Loucy (cell line): Measurements from ENCODE around the gene BBOF1.

ENCODE experiments used
- H2AFZ ChIP-seq: fragments of 200-600 bp; sonication (generic); 2 replicates; pipeline ENCODE4 v1.6.0; 2016; ENCODE audit warnings: antibody characterized with exemption, mild to moderate bottlenecking, low read length, moderate library complexity
- H3F3A ChIP-seq: fragments of 200-600 bp; 2 replicates; pipeline ENCODE4 v1.6.0; 2016; ENCODE audit warnings: antibody characterized with exemption, low read depth, mild to moderate bottlenecking
- H3K27me3 ChIP-seq: fragments of 200-600 bp; sonication (generic); 2 replicates; pipeline ENCODE4 v1.6.1; 2014; ENCODE audit warnings: low read length, mild to moderate bottlenecking; ENCODE audit not compliant: insufficient read depth, poor library complexity, severe bottlenecking
- H3K36me3 ChIP-seq: fragments of 200-600 bp; sonication (generic); 2 replicates; pipeline ENCODE4 v1.6.1; 2016; ENCODE audit warnings: low read length; ENCODE audit not compliant: insufficient read depth
- H3K4me1 ChIP-seq: fragments of 200-600 bp; sonication (generic); 2 replicates; pipeline ENCODE4 v1.5.1; 2014; ENCODE audit warnings: low read length, mild to moderate bottlenecking; ENCODE audit not compliant: insufficient read depth, poor library complexity, severe bottlenecking
- H3K4me2 ChIP-seq: fragments of 200-600 bp; sonication (generic); 2 replicates; pipeline ENCODE4 v1.6.0; 2014; ENCODE audit warnings: antibody characterized with exemption, low read length, low read depth, mild to moderate bottlenecking; ENCODE audit not compliant: poor library complexity, severe bottlenecking
- H3K4me3 ChIP-seq: fragments of 200-600 bp; sonication (generic); 2 replicates; pipeline ENCODE4 v1.5.1; 2014; ENCODE audit warnings: low read length, mild to moderate bottlenecking, mixed read lengths; ENCODE audit not compliant: poor library complexity, severe bottlenecking
- H3K79me2 ChIP-seq: fragments of 200-600 bp; sonication (generic); 2 replicates; pipeline ENCODE4 v1.6.1; 2014; ENCODE audit warnings: low read length; ENCODE audit not compliant: insufficient read depth
- H3K9ac ChIP-seq: fragments of 200-600 bp; sonication (generic); 2 replicates; pipeline ENCODE4 v1.6.0; 2014; ENCODE audit warnings: mild to moderate bottlenecking, low read depth, low read length, moderate library complexity; ENCODE audit not compliant: poor library complexity, severe bottlenecking
- H3K9me2 ChIP-seq: fragments of 200-600 bp; sonication (generic); replicated peaks from 2 replicates; pipeline ENCODE4 v1.6.1; 2016; ENCODE audit warnings: low read depth, low read length, mixed read lengths
- H3K9me3 ChIP-seq: fragments of 200-600 bp; sonication (generic); 2 replicates; pipeline ENCODE4 v1.6.1; 2014; ENCODE audit warnings: mild to moderate bottlenecking, antibody characterized with exemption, low read length, low read depth; ENCODE audit not compliant: insufficient read depth
- H4K20me1 ChIP-seq: fragments of 200-600 bp; sonication (generic); 2 replicates; pipeline ENCODE4 v1.6.0; 2014; ENCODE audit warnings: antibody characterized with exemption, low read length, mild to moderate bottlenecking; ENCODE audit not compliant: insufficient read depth, poor library complexity, severe bottlenecking
- CTCF ChIP-seq: fragments of 200-600 bp; sonication (generic); conservative IDR thresholded peaks from 2 replicates; pipeline ENCODE4 v1.5.1; 2014; ENCODE audit warnings: mild to moderate bottlenecking, antibody characterized with exemption, low read length
- EZH2phosphoT487 ChIP-seq: fragments of 200-600 bp; IDR thresholded peaks from 2 replicates; pipeline ENCODE4 v1.6.1; 2018; ENCODE audit warnings: antibody characterized with exemption, mild to moderate bottlenecking, moderate library complexity, borderline replicate concordance

BBOF1 gene

GRCh38 chr14:74064426-74064825 is 45.3 kb downstream of the BBOF1 start:
- Histone ChIP-seq H3K9me3 (no peaks in the 10 kb centered on the region), H3K9me2 (no peaks in the 10 kb centered on the region), H3K4me1 (no peaks in the 10 kb centered on the region), H3K9ac (no peak overlapping the region), H3F3A (no peaks in the 10 kb centered on the region), H4K20me1 (no peaks in the 10 kb centered on the region), H3K4me2 (no peak overlapping the region), H3K36me3 (no peaks in the 10 kb centered on the region), H2AFZ (no peak overlapping the region), H3K79me2 (no peaks in the 10 kb centered on the region), H3K4me3 (no peak overlapping the region), H3K27me3 (no peaks in the 10 kb centered on the region)
- TF ChIP-seq EZH2phosphoT487 (no peak), CTCF (no peak)

- H3K4me1 ChIP-seq, result no peaks in the 10 kb centered on the region
- no peak overlapping the region for H3K4me2 ChIP-seq
- TF ChIP-seq EZH2phosphoT487 (no peak), CTCF (no peak)
- no peaks in the 10 kb centered on the region for H3F3A ChIP-seq
- H2AFZ ChIP-seq, result no peak overlapping the region
- H3K9me3 ChIP-seq, result no peaks in the 10 kb centered on the region
- H3K9ac ChIP-seq, result no peak overlapping the region
- no peaks in the 10 kb centered on the region for H3K9me2 ChIP-seq
- no peak overlapping the region for H3K4me3 ChIP-seq
- no peaks in the 10 kb centered on the region for H3K79me2 ChIP-seq
- no peaks in the 10 kb centered on the region for H3K27me3 ChIP-seq
- H4K20me1 ChIP-seq, result no peaks in the 10 kb centered on the region
- H3K36me3 ChIP-seq, result no peaks in the 10 kb centered on the region
Observed at GRCh38 chr14:74064883-74065282, 45.7 kb downstream of the BBOF1 start.

GRCh38 chr14:74065746-74066575 is 46.8 kb downstream of the BBOF1 start:
- no peaks in the 10 kb centered on the region for H3F3A ChIP-seq
- TF ChIP-seq CTCF (no peak), EZH2phosphoT487 (no peak)
- H3K79me2 ChIP-seq, result no peaks in the 10 kb centered on the region
- no peak overlapping the region for H3K9ac ChIP-seq
- H4K20me1 ChIP-seq, result no peaks in the 10 kb centered on the region
- H3K4me1 ChIP-seq, result no peaks in the 10 kb centered on the region
- no peaks in the 10 kb centered on the region for H3K9me2 ChIP-seq
- no peaks in the 10 kb centered on the region for H3K27me3 ChIP-seq
- H3K4me2 ChIP-seq, result no peak overlapping the region
- H3K9me3 ChIP-seq, result no peaks in the 10 kb centered on the region
- H3K36me3 ChIP-seq, result no peaks in the 10 kb centered on the region
- H3K4me3 ChIP-seq, result no peak overlapping the region
- no peak overlapping the region for H2AFZ ChIP-seq
